NCI-H748 (cell line): ENCODE results near the gene PRC1.
A peak's percentile ranks its signal among the peaks of the same experiment; 100 is the strongest.

ENCODE experiments used
- DNase-seq: peaks from one replicate; lab custom pipeline; 2025; ENCODE audit not compliant: unreplicated experiment; lab: John Stamatoyannopoulos, UW

PRC1 gene

DNA sequence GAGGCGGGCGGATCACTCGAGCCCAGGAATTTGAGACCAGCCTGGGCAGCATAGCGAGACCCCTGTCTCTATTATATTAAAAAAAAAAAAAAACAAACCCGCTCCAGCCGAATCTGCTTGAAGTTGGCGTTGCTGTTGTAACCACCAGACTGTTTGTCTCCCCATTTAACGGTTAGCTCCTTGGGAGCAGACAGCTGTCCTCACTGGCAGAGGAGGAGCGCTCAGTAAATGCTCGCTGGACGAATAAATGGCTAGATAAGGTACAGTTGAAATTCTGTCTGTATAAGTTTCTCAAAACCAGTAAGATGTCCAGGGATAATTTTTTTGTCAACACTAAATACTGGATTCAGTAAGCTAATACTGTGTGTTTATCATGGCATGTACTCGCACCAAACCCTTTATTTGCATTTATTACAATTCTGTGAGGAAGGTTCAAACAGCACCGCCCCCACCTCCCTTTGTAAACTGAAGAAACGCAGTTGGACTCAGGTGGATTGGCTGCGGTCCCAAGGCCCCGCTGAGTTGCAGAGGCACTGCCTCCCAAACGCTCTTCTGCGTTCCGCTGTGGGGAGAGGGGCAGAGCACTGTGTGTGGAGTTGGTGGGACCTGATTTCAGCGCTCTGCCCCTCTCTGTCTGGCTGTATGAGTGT lies 38.6 kb downstream of the PRC1 start:
- DNase-seq = peak; percentile 41

DNA sequence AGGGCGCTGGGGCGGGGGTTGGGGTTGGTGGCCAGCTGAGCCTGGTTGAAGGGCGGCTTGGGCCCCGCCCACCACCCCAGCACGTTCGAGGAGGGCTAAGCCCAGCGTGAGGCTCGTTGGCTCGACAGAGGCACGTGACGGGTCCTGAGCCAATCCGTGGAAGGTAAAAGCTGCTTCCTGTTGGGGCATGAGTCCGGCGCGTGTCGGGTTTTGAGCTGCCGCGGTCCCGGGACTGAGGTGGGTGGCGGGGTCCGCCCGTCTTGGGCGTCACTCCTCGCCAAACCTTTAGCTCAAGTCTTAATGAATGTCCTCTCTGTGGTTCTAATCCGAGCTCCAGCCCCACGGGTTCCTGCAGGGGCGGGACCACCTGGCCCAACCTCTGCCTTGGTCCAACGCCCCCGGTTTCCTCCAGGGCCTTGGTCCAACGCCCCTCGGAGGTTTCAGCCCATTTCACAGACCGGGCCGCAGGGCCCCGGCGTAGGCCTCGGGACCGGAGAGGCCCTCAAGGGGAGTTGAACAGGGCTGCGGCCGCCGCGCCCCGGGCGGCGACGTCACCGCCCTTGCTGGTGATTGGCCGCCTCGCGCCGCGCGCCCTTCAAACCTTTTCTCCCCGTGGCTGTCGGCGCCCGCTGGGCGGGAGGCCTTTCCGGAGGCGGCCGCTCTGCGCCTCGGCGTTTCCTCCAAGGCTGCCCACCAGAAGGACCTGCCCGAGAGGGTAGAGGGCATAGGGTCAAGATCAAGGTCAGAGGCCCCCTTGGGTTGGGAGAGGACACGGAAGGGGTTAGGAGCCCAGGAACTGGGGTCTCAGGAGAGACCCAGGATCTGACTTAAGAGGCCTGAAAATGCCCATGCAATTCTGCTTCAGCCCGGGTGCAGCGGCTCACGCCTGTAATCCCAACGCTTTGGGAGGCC lies 39.4 kb downstream of the PRC1 start, which contains the start of gene RCCD1:
Gene RCCD1, plus strand, starts transcription at position 173 of the 912 bp plus-strand sequence. CDS start 1,851 bp downstream, outside the sequence.
- peak; percentile 91 for DNase-seq

DNA sequence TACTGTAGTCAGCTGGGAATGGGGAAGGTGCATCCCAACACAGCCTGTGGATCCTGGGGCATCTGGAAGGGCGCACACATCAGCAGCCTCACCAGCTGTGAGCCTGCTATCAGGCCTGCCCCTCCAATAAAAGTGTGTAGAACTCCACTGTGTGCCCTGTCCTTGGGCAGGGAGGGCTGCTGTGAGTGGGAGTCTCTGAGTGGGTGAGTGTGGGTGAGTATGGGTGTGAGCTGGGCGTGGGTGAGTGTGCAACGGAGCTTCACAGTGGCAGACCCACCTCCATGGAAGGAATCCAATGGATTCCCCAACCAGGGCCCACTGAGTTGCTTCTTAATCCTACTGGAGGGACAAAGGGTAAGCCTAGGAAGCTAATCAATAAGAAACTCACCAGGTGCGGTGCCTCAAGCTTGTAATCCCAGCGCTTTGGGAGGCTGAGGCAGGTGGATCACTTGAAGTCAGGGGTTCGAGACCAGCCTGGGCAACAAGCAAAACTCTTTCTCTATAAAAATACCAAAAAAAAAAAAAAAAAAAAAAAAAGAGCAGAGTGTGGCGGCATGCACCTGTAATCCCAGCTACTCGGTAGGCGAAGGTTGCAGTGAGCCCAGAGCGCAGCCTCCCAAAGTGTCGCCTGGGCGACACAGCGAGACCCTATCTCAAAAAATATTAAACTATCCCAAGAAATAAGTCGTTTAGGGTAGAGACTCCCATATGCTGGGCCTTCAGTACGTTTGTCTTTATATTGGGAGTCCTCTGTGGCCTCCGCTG lies 40.2 kb downstream of the PRC1 start:
- DNase-seq = no peak

DNA sequence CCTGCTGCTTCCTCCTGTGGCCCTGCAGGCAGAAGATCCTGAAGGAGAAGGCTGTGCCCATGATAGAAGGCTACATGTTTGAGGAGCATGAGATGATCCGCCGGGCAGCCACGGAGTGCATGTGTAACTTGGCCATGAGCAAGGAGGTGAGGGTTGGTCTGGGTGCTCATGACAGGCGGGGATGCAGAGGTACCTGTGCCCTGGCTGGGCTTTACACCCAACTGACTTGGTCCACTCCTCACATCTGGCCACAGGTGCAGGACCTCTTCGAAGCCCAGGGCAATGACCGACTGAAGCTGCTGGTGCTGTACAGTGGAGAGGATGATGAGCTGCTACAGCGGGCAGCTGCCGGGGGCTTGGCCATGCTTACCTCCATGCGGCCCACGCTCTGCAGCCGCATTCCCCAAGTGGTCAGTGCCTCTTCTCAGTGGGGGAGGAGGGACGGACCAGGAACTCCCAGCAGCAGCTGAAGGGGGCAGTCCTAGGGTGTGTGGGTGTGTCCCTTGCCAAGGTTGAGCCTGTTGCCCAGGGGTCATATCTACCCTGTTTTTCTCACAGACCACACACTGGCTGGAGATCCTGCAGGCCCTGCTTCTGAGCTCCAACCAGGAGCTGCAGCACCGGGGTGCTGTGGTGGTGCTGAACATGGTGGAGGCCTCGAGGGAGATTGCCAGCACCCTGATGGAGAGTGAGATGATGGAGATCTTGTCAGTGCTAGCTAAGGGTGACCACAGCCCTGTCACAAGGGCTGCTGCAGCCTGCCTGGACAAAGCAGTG lies 41.2 kb downstream of the PRC1 start:
- no peak for DNase-seq

DNA sequence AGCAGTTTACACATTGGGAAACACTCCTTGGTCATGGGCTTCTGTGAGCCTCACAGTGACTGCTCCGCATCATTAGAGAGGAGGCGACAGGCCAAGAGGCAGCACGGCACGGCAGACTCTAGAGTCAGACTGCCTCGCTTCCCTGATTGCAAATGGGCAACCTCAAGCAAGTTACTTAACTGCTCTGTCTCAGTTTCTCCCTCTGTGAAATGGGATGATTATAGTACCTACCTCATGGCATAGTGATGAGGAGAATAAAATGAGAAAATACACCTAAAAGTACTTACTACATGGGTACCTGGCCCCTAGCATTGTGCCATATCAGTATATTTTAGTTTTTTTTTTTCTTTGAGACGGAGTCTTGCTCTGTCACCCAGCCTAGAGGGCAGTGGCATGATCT lies 43.7 kb downstream of the PRC1 start:
- DNase-seq = no peak

DNA sequence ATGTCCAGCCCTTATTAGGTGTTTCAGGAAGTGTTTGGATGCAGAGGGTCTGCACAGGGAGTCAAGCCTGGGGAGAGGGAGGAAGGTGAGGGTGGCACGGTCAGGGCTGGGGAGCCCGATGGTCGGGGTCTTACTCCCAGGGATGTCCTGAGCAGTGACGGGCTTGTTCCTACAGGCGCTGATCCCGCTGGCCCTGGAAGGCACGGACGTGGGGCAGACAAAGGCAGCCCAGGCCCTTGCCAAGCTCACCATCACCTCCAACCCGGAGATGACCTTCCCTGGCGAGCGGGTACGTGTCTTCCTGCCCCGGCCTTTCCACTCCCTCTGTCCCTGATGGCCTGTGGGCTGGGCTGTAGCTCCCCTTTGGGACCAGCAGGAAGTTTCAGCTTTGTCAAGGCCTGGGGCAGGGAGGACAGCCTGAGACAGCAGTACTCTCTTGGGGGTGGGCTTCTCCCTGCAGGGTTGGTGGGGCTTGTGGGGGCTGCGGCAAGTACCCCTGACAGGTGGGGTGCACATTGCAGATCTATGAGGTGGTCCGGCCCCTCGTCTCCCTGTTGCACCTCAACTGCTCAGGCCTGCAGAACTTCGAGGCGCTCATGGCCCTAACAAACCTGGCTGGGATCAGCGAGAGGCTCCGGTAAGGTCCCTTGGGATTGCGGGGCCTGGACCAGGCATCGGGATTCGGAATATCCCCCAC lies 44.2 kb downstream of the PRC1 start:
- no peak for DNase-seq

DNA sequence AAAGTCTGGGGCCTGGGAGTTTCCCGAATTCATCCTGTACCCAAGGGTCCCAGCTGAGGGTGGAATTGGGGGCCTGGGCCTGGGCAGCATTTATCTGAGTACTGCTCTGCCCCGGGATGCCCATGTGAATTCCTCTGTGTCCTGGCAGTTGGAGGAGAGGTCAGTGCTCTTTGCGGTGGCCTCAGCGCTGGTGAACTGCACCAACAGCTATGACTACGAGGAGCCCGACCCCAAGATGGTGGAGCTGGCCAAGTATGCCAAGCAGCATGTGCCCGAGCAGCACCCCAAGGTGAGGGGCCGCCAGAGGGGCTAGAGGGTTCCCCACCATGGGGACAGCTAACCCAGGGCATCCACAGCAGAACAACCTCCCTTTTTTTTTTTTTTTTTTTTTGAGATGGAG lies 45.8 kb downstream of the PRC1 start:
- no peak for DNase-seq

DNA sequence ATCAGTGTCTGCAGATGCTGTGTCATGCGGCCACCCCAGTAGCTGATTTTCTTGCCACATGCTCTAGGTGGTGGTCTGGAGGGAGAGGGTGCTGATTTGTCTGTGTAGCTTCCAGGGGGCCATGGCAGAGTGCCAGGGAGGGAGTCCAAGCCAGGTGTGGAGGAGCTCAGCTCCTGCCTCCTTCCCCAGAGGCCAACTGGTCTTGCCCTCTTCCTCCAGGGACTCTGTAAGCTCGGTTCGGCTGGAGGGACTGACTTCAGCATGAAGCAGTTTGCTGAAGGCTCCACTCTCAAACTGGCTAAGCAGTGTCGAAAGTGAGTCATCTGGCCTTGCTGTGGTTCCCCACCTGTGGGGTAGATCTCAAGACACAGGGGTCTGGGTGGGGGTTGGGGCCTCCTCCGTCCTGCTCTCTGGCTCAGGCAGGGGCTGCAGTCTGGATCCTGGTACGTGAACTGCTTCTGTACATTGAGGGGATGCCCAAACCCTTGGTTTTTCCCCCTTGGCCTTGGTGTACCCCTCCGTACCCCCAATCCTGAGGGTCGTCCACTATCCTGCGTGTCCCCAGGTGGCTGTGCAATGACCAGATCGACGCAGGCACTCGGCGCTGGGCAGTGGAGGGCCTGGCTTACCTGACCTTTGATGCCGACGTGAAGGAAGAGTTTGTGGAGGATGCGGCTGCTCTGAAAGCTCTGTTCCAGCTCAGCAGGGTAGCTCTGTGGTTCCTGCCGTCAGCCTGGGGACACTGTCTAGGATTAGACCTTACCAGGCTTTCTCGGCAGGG lies 46.6 kb downstream of the PRC1 start:
- DNase-seq = no peak

DNA sequence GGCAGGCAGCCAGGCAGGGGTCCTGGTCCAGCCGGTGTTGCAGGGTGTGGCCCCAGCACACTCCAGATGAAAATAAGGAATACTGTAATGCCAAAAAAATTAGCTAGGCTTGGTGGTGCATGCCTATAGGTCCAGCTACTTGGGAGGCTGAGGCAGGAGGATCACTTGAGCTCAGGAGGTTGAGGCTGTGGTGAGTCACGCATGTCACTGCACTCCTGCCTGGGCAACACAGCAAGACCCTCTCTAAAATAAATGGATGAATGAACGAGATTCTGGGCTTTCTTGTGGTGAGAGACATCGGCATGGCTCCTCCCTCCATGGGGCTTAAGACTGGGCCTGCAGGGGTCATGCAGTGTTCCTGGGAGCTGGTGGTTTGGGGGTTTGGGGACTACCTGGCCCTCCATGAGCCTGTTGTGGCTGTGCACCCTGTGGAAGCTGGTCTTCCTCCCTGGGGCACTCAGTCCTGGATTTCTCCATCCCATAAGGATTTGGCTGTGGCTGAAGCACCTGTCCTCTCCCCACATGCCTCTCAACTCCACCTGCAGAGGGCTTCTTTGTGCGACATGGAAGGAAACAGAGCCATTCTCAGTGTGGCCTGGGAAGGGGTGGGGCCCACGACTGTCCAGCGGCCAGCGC lies 47.3 kb downstream of the PRC1 start:
- DNase-seq = no peak

DNA sequence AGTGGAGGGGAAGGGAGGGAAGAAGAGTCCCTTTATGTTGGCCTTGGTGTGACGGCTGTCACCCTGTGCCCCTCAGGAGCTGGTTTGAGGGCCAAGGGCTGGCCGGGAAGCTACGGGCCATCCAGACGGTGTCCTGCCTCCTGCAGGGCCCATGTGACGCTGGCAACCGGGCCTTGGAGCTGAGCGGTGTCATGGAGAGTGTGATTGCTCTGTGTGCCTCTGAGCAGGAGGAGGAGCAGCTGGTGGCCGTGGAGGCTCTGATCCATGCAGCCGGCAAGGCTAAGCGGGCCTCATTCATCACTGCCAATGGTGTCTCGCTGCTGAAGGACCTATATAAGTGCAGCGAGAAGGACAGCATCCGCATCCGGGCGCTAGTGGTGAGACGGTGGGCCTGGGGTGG lies 47.8 kb downstream of the PRC1 start:
- no peak for DNase-seq

DNA sequence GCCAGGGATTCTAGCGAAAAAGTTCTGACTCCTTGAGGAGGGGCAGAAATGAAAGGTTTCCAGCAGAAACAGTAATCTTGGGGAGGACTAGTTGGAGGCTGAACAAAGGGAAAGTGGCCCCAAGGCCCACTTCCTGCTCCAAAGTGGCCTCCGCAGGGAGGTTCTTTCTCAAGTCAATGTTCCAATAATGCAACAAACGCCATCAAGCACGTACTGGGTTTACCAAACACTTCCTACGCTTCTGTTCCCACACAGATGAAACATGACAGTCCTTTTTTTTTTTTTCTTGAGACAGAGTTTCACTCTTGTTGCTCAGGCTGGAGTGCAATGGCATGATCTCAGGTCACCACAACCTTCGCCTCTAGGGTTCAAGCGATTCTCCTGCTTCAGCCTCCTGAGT lies 49.2 kb downstream of the PRC1 start:
- DNase-seq = no peak

DNA sequence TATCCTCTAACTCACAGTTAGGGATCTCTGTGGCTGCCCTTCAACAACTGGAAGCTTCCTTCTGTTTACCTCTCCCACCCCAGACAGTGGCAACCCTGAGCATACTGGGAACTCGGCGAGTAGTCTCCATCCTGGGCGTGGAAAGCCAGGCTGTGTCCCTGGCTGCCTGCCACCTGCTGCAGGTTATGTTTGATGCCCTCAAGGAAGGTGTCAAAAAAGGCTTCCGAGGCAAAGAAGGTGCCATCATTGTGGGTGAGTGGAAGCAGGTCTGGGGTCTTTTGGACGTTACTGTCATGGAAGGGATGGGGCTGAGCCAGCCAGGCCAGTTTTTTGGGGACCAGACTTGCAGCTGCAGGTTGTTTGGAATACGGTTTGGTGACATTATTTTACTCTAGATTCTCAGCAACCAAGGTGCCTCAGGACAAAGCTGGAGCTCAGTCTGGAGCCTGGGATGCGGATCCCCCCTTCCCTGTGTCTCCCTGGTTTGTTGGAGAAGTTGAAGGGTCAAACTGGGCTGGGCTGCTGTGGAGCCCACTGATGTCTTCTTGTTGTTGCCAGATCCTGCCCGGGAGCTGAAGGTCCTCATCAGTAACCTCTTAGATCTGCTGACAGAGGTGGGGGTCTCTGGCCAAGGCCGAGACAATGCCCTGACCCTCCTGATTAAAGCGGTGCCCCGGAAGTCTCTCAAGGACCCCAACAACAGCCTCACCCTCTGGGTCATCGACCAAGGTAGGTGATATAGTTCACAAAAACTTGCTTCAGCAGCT lies 51.8 kb downstream of the PRC1 start:
- no peak for DNase-seq

DNA sequence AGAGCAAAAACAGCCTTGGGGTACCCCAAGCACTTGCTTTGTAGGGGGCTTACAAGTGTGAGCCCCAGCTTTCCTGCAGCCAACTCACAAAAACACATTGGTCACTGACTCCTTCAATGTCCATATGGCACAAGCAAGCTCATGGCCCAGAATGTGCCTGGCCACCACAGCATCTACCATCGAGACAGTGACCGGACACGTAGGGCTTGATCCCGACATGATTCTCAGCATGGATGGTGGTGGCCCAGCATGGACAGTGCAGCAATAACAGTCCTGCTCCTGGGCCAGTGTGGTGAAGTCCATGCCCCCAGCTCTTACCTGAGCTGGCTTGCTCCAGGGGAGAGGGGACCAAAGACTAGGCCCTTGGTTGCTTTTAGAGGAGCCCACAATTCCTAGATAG lies 53.3 kb downstream of the PRC1 start:
- DNase-seq = no peak

DNA sequence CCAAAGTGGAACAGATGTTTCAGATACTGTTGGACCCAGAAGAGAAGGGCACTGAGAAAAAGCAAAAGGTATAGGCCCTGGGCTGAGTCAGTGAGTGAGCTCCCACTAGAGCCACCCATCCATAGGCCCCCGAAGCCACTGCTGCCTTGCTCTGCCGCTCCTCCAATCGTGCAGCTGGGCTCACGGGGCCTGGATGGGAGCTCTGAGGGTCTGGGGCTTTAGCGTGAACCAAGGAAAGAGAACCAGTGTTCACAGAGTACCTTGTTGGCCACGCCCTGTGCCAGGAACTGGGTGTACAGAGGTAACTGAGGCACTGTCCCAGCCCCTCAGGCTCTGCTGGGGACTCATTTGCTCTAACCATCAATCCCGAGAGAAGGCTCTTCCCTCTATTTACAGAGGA lies 54.6 kb downstream of the PRC1 start:
- no peak for DNase-seq

DNA sequence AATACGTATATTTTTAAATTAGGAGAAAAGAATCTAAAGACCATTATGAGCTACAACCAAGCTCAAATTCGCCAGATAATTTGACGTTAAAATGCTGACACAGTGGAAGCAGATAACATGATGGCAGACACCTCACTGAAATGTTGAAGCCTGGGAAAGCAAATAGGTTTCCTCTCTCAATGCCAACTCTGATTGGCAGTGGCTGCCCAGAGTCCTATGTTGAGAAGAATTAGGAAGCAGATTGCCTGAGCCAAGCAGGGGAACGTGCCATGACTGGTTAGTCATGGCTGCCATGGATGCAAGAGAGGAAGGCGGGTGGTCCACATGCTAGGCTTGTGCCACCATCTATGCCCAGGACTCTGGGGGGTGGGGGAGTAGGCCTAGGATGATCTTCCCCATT lies 56.1 kb downstream of the PRC1 start:
- DNase-seq = no peak

DNA sequence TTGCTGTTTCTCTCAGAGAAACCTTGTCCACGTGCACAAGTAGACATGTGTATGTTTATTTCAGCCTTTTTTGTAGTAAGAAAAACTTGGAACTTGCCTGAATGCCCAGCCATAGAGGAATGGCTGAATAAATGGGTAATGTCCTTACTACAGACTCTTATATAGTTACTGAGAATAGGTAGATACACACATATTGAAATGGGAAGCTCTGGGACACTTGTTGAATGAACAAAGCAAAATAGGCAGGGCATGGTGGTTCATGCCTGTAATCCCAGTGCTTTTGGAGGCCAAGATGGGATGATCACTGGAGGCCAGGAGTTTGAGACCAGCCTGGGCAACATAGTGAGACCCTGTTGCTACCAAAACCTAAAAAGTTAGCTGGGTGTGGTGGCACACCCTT lies 57.5 kb downstream of the PRC1 start:
- DNase-seq = no peak

DNA sequence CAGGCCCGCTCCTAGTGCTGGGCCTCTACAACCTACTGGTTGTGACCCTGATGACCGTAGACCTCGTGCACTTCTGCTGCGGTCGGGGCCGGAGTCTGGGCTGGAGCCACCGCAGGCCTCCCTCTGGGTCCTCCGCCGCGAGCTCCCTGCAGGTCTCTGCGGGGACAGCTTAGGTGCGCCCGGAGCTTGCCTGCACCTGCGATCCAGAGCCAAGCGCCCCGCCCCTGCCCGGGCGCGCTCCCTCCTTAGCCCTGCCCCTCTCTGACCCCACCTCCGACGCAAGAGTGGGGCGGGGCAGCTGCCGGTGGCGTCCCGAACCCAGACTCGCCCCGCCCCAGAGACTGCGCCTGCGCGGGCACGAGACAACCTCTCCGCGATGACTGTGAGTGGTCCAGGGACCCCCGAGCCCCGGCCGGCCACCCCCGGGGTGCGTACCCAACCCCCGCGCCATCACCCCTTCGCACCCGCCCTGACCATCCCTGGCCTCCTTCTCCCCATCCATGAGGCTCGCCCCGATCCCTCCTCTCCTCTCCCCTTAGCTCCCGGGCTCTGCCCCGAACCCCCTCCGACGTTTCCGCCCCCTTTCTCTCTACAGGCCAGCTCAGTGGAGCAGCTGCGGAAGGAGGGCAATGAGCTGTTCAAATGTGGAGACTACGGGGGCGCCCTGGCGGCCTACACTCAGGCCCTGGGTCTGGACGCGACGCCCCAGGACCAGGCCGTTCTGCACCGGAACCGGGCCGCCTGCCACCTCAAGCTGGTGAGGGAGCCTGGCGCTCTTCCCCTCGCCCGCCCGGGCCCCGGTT lies 59.2 kb downstream of the PRC1 start, which contains the start of gene UNC45A:
Gene UNC45A, plus strand, starts transcription at position 337 of the 803 bp plus-strand sequence. Its CDS starts 40 bp downstream, at position 377.
- DNase-seq = peak; percentile 90
